ENCODE data around the gene FBXL20.
A peak's percentile ranks its signal among the peaks of the same experiment; 100 is the strongest.

Gene FBXL20

GRCh38 chr17:39225959-39226683, 175.3 kb downstream of the FBXL20 start:
- no peak for DNase-seq

DNA sequence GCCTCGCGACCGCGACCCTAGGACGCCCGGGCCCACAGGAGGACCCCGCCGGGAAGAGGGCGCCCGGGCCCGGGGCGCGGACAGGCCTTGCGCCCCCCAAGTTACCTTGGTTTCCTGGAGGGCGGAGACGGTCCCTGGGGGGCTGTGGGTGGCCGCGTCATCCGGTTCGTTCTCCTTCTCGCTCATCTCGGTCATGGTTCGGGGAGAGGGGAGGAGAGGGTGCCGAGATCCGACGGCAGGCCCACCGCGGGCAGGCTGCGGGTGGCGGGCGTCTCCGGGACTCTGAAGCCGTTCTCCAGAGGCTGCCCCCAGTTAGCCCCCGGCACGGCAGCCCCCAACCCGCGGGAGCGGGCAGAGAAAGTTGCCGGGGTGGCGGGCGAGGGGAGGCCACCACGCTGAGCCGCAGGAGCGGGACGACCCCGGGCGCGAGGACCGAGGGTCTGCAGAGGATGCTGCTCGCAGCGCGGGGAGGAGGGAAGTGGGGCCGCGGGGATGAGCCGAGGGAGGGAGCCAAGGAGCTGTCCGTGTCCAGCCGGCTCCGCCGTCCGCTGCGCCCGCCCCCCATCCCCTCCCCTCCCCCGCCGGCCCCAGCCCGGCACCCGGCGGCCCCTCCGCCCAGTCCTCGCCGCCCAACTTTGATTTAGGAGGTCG, 176.0 kb downstream of the FBXL20 start, which contains the start of gene STAC2:
TSS of gene STAC2 (minus strand) at position 638 of the 651 bp plus-strand sequence. CDS start at position 195, 443 bp downstream.
- peak; percentile 76 for DNase-seq

DNA sequence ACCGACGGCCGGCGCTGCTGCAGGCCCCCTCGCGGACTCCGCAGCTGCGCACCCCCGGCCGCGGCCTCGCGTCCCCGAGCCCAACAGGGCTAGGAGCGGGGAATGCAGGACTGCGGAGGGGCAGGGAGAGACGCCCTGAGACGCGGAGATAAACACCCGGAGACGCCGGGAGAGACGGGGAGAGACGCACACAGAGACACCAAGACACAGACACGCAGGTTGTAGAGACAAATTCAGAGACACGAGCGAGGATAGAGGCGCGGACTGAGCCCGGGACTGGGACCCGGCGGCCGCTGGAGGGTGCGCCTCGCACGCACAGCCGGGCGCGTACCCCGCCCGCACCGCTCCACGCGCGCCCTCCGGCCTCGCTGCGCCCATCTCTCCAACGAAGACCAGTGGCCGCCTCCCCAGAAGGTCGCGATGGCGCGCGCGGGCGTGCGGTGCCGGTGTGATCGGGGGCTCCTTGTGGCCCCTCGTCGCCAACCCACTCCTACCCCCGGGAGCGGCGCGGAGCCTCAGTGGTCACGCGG, 176.6 kb downstream of the FBXL20 start:
- peak; percentile 74 for DNase-seq

DNA sequence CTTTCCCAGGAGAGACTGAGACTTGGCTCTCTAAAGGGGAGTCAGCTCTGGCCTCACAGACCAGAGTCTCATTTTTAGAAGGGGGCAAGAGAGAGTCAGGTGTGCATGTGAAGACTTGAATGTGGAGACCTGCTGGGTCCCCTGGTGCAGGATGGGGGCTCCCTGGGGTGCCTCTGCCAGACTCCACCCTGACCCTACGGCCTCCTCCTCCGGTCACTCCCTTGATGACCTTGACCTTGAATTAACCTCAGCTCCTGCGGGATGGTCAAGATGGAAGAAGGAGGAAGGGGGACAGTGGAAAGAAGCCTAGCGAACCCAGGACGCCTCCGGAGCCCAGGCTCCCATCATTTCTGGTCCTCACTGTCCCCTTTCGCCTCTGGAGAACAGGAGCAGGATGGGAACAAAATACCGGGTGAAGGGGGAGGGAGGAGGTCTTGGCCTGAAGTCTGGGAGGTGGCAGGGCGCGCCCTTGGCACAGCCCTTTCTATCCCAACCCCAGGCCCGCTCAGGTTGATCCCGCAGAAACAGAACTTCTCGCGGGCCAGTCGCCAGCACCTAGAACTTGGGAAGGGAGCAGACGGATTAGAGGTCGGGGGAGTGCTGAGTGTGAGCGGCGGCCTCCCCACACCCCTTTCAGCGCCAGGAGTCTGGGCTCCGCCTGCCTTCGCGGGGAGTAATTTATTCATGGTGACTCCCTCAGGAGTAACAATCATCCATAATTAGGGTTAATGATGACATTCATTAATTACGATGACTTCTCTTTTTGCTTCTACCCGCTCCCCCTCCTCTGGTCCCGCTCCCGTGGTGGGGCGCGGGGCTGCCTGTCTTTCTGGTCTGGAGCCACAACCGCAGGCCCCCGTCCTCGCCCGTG, 177.3 kb downstream of the FBXL20 start:
- no peak for DNase-seq

- peak; percentile 36 for DNase-seq
Observed at GRCh38 chr17:39222866-39223834, 178.3 kb downstream of the FBXL20 start.

DNA sequence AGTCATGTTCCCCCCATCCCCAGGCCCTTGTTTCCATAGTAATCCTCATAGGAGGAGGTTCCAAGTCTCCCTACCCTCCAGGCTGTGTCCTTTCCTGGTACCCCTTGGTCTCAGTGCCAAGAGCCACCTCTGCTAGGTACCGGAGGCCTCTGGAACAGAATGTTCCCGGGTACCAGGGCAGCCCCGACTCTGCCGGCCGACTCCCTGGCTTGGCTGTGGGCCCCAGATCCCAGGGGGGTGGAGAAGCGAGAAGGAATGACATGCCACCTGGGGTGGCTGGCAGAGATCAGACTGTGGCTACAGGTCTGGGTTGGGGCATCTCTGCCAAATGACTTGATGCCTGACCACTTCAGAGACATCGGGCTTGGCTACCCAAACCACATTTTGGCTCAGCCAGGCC, 179.3 kb downstream of the FBXL20 start:
- no peak for DNase-seq

DNA sequence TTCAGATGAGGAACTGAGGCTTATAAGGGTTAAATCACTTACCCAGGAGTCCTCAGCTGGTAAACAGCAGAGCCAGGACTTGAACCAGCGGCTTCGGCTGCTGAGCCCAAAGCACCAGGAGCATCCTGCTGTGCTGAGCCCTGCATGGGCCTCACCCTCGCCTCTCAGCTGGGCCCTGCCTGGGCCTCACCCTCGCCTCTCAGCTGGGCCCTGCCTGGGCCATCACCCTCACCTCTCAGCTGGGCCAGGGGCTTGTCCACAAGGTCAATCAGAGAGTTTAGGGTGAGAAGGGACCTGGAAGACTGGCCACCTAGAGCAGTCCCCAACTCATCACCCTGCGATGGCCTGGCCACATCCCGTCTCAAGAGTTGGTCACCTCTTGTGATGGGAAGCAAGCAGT, 179.9 kb downstream of the FBXL20 start:
- DNase-seq = no peak

- DNase-seq = no peak
Observed at GRCh38 chr17:39219647-39220154, 181.7 kb downstream of the FBXL20 start.

DNA sequence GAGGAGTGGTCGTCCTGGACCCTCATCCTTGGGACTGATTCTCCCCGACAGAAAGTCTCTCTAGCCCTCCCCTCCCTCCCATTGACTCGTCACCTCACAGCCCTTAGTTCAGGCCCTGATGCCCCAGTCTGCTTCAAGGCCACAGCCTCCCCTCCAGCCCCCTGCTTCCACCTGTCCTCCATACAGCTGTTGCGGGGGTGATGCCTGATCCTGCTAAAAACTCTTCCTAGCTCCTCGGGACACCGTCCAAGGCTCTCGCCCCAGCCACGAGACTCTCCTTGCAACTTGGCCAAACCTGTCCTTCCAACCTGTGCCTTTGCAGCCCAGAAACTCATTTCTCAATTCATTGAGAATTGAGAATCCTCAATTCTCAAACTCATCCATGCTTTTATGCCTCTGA, 182.5 kb downstream of the FBXL20 start:
- no peak for DNase-seq

GRCh38 chr17:39217734-39218369, 183.6 kb downstream of the FBXL20 start:
- no peak for DNase-seq

DNA sequence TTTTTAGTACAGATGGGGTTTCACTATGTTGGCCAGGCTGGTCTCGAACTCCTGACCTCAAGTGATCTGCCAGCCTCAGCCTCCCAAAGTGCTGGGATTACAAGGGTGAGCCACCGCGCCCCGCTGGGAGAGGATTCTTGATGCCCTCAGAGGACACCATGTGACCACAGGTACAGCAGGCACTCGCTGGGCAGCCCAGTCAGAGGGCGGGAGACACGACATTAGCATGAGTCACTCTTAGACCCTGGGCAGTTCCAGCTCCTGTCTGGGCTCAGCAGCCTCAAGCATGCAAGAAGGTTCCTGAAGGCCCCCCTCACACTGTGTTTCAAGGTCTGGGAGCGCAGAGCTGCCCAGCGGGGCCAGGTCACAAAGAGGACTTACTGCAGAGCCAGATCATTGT, 187.6 kb downstream of the FBXL20 start:
- DNase-seq = no peak

DNA sequence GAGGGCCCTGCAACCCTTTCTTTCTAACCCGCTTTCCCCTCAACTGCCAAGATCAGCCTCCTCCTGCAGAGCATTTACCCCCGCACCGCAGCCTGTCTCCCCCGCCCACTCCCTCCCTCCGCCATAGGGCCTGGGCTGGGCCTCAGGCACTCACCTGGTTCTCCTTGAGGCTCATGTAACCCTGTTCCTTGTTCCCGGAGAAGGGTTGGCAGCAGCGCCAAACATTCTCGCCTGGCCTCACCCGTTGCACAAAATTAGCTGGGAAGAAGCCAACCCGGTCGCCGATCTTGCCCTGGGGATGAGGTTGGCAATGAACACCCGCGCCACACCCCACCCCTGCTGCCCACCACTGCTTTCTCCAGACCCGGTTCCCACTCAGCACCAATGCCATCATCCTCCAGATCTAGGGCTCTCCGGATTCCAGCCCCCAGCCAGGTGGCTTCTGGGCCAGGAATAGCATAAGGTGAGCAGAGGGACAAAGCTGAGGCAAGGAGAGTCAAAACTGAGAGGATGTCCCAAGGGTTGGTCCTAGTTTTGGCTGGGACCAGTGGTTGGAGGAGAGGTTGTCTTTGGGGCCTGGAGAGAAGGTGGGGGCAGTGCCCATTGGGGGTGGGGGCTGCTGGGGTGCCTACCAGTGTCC, 188.5 kb downstream of the FBXL20 start:
- DNase-seq = no peak

DNA sequence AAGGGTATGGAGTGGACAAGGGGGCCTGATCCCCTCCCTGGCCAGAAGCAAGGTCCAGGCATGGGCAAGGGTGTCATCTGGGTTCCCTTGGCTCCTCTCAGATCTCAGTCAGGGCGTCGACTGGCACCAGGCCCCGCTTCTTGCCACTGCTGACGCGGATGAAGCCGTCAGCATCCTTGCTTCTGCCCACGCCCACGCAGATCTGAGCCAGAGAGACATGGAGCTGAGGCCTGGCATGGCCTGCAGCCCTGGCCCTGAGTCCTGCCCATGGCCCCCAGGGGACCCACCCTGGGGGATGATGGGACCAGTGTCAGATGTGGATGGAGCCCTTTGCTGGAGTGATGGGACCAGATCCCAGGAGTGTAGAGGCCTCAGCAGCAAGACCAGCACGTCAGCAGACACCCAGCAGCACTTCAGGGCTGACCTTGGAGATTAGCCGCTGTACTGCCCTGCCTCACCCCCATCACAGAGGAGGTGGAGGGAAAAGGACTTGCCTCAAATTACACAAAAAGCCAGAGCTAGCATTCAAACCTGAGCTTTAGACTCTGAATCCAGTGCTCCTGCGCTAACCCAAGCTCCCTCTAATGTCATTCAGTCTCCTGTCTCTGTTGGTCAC, 189.1 kb downstream of the FBXL20 start:
- DNase-seq = no peak

GRCh38 chr17:39210093-39210434, 191.4 kb downstream of the FBXL20 start:
- no peak for DNase-seq

GRCh38 chr17:39209317-39210092, 191.9 kb downstream of the FBXL20 start:
- peak; percentile 60 for DNase-seq

DNA sequence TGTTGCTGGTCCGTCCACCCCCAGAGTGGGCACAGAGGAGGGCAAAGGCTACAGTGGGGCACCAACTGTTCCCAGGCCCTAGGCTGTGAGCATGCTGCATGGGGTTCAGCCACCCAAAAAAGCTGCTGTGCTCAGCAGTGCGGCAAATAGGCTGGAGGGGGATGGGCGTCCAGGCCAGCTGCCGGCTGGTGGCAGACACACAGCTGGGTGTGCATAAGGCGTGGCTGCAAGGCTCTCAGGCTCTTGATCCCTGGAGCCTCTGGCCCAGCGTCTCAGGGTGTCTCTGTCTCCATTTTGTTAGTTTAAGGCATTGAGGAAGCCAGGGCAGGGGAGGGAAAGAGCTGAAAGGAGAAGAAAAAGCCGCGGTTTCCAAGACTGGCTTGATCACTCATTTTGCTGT, 192.5 kb downstream of the FBXL20 start:
- peak; percentile 32 for DNase-seq

- DNase-seq = peak; percentile 21
Observed at GRCh38 chr17:39208136-39208535, 193.3 kb downstream of the FBXL20 start.

- no peak for DNase-seq
Observed at GRCh38 chr17:39205112-39205526, 196.3 kb downstream of the FBXL20 start.

GRCh38 chr17:39204245-39204644, 197.2 kb downstream of the FBXL20 start:
- DNase-seq = no peak

Measured in right kidney (tissue), 1 donor.